WI38 (cell line): Measurements from ENCODE around the gene SLC39A11.

Experiments used
- H3K4me3 ChIP-seq: 2 replicates; pipeline ENCODE4 v1.5.1; 2011; ENCODE audit warnings: low read depth, mild to moderate bottlenecking, control low read depth, low read length
- CTCF ChIP-seq: IDR thresholded peaks from 2 replicates; pipeline ENCODE4 v1.5.1; 2012; ENCODE audit warnings: low read depth, mild to moderate bottlenecking, control low read depth, low read length

SLC39A11 gene

DNA sequence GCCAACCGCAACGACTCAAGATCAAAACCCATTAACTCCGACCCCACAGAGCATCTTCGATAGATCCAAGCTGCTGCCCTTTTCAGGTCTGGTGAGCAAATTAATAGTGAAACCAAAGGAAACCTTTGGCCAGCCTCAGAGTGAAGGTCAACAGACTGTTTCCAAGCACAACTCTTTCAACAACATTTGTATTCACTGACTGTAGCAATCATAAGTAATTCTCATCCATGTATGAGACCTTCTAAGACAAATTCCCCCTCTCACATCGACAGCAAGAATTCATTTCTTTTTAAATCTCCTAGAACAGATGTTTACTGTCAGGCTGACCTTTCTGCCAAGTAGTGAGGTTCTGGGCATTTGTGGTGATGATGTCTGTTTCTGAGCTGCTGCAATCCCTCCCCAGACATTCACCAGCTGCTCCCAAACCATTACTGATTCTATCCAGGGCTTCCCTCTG lies 64.2 kb downstream of the SLC39A11 start:
- no peak for TF ChIP-seq CTCF
- H3K4me3 ChIP-seq = no peak overlapping the region

- H3K4me3 ChIP-seq = no peak overlapping the region
- TF ChIP-seq CTCF = no peak
Observed at GRCh38 chr17:73027130-73027741, 65.3 kb downstream of the SLC39A11 start.

DNA sequence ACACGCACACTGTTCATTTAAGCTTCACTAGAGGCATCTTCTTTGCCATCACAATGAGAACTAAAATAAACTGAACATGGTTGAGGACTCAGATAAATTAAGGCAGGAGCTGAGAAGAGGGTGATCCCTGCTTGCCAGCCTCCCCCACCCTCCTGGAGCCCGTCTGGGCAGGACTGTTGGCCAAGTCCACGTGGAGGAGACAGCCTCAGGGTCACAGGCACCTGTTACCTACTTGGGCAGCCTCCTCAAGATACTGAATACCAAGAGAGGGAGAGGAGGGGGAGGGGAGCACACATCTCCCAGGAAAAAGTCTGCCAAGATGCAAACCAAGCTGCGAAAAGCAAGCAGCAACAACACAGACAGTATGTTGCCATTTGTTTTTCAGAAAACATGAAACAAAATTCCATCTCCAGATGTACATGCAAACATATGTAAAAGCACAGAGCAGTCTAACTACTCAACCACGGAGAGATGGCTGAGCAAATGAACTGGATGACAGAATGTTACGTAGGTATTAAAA lies 67.4 kb downstream of the SLC39A11 start:
- TF ChIP-seq CTCF = no peak
- H3K4me3 ChIP-seq = no peak overlapping the region

DNA sequence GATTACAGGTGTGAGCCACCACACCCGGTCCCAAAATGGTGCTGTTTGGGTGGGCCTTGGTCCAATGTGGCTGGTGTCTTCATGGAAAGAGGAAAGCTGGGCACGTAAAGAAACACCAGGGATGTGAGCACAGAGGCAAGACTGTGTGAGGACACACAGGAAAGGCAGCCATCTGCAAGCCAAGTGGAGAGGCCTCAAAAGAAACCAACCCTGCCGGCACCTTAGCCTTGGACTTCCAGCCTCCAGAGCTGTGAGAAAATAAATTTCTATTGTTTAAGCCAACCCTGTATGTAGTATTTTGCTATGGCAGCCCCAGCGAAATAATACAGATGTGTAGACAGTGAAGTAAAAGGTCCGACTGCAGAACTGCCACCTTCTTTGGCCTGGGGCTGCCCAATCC lies 68.7 kb downstream of the SLC39A11 start:
- no peak for TF ChIP-seq CTCF

GRCh38 chr17:73022694-73023093 lies 69.8 kb downstream of the SLC39A11 start:
- H3K4me3 ChIP-seq = no peak overlapping the region
- no peak for TF ChIP-seq CTCF

More for the DNA sequence above, 68.7 kb downstream of the SLC39A11 start:
- no peak overlapping the region for H3K4me3 ChIP-seq

- no peak for TF ChIP-seq CTCF
- H3K4me3 ChIP-seq = no peak overlapping the region
Observed at GRCh38 chr17:73021771-73022170, 70.7 kb downstream of the SLC39A11 start.

- no peak overlapping the region for H3K4me3 ChIP-seq
- TF ChIP-seq CTCF = no peak
Observed at GRCh38 chr17:73020110-73020509, 72.4 kb downstream of the SLC39A11 start.
